ENCODE results near the gene TMEM50B. TPM values are rescaled to one million over a fixed set of nuclear protein-coding genes. Genes with fewer than 3 reads are reported as not detected.
"Not testable (repeated sequence)": the region's sequence is repeated elsewhere in the genome, so short reads cannot be mapped to it uniquely, and the experiment has no call there.

TMEM50B gene
- total RNA-seq, 1 donor from 2014 or later, result 39.5 TPM

DNA sequence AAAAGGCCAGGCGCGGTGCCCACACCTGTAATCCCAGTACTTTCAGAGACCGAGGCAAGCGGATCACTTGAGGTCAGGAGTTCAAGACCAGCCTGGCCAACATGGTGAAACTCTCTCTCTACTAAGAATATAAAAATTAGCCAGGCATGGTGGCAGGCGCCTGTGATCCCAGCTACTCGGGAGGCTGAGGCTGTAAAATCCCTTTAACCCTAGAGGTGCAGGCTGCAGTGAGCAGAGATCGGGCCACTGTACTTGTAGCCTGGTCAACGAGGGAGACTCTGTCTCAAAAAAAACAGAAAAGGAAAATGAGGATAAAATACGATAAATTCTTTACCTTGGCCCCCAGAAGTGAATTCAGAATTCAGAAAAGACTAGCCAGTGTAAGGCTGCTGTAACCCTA lies 1.6 kb downstream of the TMEM50B start:
- TF ChIP-seq, protein P1, sequence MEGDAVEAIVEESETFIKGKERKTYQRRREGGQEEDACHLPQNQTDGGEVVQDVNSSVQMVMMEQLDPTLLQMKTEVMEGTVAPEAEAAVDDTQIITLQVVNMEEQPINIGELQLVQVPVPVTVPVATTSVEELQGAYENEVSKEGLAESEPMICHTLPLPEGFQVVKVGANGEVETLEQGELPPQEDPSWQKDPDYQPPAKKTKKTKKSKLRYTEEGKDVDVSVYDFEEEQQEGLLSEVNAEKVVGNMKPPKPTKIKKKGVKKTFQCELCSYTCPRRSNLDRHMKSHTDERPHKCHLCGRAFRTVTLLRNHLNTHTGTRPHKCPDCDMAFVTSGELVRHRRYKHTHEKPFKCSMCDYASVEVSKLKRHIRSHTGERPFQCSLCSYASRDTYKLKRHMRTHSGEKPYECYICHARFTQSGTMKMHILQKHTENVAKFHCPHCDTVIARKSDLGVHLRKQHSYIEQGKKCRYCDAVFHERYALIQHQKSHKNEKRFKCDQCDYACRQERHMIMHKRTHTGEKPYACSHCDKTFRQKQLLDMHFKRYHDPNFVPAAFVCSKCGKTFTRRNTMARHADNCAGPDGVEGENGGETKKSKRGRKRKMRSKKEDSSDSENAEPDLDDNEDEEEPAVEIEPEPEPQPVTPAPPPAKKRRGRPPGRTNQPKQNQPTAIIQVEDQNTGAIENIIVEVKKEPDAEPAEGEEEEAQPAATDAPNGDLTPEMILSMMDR (IDR thresholded peaks at IDR 0.05; ENCODE audit: unreplicated experiment), result no peak
- H3K4me1 Mint-ChIP-seq, result peaks cover 11% of the 10 kb centered on the region
- peak overlapping the region; percentile 96 for H3K27ac Mint-ChIP-seq
- no peak for DNase-seq (ENCODE audit: low spot score in 2 of 2, unreplicated experiment in 2 of 2)
- H3K9me3 Mint-ChIP-seq, result peaks cover 5% of the 10 kb centered on the region
- peaks cover 5% of the 10 kb centered on the region for H3K36me3 Mint-ChIP-seq
- H3K4me3 Mint-ChIP-seq, result peak overlapping the region; percentile 81
- no peaks in the 10 kb centered on the region for H3K27me3 Mint-ChIP-seq (ENCODE audit: low read depth)

DNA sequence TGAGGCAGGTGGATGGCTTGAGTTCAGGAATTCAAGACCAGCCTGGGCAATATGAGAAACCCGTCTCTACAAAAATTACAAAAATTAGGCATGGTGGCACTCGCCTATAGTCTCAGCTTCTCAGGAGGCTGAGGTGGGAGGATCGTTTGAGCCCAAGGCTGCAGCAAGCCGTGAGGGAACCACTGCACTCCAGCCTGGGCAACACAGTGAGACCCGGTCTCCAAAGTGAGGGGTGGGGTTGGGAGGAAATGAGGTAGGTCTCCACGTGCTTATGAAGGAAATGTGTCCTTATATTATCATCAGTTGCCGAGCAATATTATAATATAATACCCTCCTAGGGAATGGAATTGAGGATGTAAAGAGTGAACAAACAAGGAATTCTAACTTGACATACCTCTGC lies 2.7 kb downstream of the TMEM50B start:
- no peak overlapping the region for H3K27ac Mint-ChIP-seq
- H3K4me3 Mint-ChIP-seq, result peak overlapping the region; percentile 10
- TF ChIP-seq, protein P1 (IDR thresholded peaks at IDR 0.05; ENCODE audit: unreplicated experiment), result no peak
- DNase-seq (ENCODE audit: low spot score in 2 of 2, unreplicated experiment in 2 of 2), result no peak
- peaks cover 11% of the 10 kb centered on the region for H3K4me1 Mint-ChIP-seq
- H3K27me3 Mint-ChIP-seq (ENCODE audit: low read depth), result no peaks in the 10 kb centered on the region
- H3K9me3 Mint-ChIP-seq, result peaks cover 5% of the 10 kb centered on the region
- H3K36me3 Mint-ChIP-seq, result peaks cover 8% of the 10 kb centered on the region

GRCh38 chr21:33473344-33473743 lies 6.4 kb downstream of the TMEM50B start:
- Mint-ChIP-seq H3K27me3 (ENCODE audit: low read depth) (no peaks in the 10 kb centered on the region), H3K9me3 (peaks cover 5% of the 10 kb centered on the region), H3K4me3 (no peak overlapping the region), H3K36me3 (peaks cover 8% of the 10 kb centered on the region), H3K4me1 (peaks cover 7% of the 10 kb centered on the region), H3K27ac (no peak overlapping the region)
- TF ChIP-seq, protein P1 (IDR thresholded peaks at IDR 0.05; ENCODE audit: unreplicated experiment), result no peak
- DNase-seq (ENCODE audit: low spot score in 2 of 2, unreplicated experiment in 2 of 2), result no peak

- Mint-ChIP-seq H3K27ac (no peak overlapping the region), H3K36me3 (peaks cover 8% of the 10 kb centered on the region), H3K9me3 (peaks cover 5% of the 10 kb centered on the region), H3K27me3 (ENCODE audit: low read depth) (no peaks in the 10 kb centered on the region), H3K4me1 (peaks cover 7% of the 10 kb centered on the region), H3K4me3 (no peak overlapping the region)
- DNase-seq (ENCODE audit: low spot score in 2 of 2, unreplicated experiment in 2 of 2), result no peak
- TF ChIP-seq, protein P1 (IDR thresholded peaks at IDR 0.05; ENCODE audit: unreplicated experiment), result no peak
Observed at GRCh38 chr21:33470701-33471100, 9.1 kb downstream of the TMEM50B start.

- H3K27ac Mint-ChIP-seq; H3K27me3 Mint-ChIP-seq (ENCODE audit: low read depth); DNase-seq (ENCODE audit: low spot score in 2 of 2, unreplicated experiment in 2 of 2); H3K4me3 Mint-ChIP-seq; H3K4me1 Mint-ChIP-seq; H3K9me3 Mint-ChIP-seq; H3K36me3 Mint-ChIP-seq: not testable (repeated sequence)
Observed at GRCh38 chr21:33469183-33469582, 10.6 kb downstream of the TMEM50B start.

DNA sequence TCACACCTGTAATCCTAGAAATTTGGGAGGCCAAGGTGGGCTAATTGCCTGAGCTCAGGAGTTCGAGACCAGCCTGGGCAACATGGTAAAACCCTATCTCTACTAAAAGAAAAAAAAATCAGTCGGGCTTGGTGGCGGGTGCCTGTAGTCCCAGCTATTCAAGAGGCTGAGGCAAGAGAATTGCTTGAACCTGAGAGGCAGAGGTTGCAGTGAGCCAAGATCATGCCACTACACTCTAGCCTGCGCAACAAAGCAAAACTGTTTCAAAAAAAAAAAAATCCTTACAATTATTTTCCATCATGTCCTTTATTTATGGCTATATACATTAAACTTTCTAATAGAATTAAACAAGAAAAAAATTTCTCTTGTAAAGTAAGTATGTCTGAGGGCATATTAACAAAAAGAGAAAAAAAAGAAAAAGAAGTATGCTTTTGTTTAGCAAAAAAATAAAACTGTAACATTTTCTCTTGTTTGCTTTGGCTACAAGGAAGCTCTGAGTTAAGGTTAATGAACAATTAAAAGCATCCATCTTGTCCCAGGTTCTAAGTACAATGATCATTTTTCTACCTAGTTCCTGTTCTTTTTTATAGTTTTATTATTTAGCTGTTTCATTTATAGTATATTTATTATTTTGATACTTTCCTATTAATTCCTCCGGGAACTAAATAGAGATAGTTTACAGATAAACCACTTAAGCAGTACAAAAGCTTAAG lies 18.1 kb downstream of the TMEM50B start:
- H3K27me3 Mint-ChIP-seq (ENCODE audit: low read depth), result no peaks in the 10 kb centered on the region
- H3K36me3 Mint-ChIP-seq, result no peaks in the 10 kb centered on the region
- TF ChIP-seq, protein P1 (IDR thresholded peaks at IDR 0.05; ENCODE audit: unreplicated experiment), result no peak
- H3K9me3 Mint-ChIP-seq, result no peaks in the 10 kb centered on the region
- H3K27ac Mint-ChIP-seq, result no peak overlapping the region
- H3K4me1 Mint-ChIP-seq, result no peaks in the 10 kb centered on the region
- H3K4me3 Mint-ChIP-seq, result no peak overlapping the region
- DNase-seq (ENCODE audit: low spot score in 2 of 2, unreplicated experiment in 2 of 2), result no peak

All from mesothelial cell of epicardium (in vitro differentiated cells).